HG03571 (cell line): ENCODE data around the gene TSPAN3.

Experiments
- ATAC-seq: cut with Tn5 transposase; IDR thresholded peaks from one replicate; pipeline ENCODE4 v1.9.1; 2021; ENCODE audit not compliant: unreplicated experiment

Gene TSPAN3

DNA sequence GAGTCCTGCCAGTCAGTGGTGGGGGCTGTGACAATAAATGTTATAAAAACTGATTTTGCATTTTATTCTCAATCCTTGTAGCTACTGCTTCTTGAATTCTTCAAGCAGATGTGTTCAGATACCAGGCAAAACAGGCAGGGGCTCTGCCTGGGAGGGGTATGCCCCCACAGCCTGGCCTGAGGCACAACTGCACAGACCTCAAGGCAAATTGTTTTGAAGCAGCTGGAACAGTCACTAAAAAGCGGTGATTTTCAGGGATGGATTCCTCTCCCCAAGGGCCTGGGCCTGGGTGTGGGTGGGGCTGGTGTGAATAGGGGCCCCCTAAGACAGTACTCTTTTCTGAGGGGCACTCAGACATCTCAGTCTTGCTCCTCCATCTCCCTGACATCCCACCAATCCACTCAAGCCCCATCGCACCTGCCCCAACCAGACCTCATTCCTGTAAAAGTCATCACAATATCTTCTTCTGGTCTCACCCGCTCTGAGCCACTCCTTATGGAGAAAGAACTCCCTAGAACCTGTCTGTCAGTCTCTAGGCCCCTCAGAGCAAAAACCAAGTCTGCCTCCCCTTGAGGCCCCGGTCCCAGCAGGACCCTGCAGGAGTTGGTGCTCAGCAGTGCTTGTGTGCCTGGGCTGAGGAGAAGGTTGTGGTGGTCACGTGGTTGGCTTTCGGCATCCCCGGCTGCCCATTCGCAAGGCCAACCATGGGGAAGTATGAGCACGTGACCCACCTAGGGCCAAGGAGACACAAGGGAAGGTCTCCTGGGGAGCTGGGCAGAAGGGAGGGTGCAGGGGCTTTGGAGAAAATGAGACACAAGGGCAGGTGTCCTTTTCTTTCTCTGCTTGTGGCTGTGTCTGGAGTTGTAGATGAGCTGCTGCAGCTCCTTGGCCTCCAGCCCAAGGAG, 78.9 kb downstream of the TSPAN3 start:
- no peak for ATAC-seq
